HK-2 (cell line): ENCODE results near the gene DSC1.
"Not testable (repeated sequence)": the region's sequence is repeated elsewhere in the genome, so short reads cannot be mapped to it uniquely, and the experiment has no call there.

Source experiments
- DNase-seq: peaks from one replicate; pipeline ENCODE4 v3.0.0-alpha.2; 2018; ENCODE audit not compliant: unreplicated experiment

DSC1 gene, protein sequence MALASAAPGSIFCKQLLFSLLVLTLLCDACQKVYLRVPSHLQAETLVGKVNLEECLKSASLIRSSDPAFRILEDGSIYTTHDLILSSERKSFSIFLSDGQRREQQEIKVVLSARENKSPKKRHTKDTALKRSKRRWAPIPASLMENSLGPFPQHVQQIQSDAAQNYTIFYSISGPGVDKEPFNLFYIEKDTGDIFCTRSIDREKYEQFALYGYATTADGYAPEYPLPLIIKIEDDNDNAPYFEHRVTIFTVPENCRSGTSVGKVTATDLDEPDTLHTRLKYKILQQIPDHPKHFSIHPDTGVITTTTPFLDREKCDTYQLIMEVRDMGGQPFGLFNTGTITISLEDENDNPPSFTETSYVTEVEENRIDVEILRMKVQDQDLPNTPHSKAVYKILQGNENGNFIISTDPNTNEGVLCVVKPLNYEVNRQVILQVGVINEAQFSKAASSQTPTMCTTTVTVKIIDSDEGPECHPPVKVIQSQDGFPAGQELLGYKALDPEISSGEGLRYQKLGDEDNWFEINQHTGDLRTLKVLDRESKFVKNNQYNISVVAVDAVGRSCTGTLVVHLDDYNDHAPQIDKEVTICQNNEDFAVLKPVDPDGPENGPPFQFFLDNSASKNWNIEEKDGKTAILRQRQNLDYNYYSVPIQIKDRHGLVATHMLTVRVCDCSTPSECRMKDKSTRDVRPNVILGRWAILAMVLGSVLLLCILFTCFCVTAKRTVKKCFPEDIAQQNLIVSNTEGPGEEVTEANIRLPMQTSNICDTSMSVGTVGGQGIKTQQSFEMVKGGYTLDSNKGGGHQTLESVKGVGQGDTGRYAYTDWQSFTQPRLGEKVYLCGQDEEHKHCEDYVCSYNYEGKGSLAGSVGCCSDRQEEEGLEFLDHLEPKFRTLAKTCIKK

DNA sequence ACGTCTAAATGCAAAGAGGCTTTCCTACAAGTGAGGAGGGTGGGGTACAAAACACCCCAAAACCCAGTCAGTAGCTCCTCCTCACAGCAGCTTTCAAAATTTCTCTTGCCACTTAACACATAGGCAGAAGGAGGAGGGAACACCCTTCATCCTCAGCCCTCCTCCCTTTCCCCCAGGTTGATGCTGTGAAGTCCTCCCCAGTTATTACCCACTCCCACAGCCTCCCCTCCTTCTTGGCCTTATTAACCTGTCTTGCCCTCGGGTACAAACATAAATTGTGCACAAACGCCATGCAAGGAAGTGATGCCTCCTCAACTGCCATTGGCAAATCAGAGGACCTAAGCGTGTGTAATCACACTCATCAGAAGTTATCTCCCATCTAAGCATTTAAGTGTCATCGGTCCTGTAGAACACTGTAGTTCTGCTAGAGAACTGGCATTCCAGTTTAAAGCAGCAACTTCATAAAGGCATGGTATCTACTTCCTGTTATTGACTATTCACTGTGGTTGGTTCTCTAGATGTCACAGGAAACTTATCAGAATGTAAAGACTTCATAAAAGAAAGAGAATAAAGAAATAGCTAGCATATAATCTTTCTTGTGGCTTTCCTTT, at the start of gene DSC1:
Gene DSC1 (minus strand): TSS at position 32 of the 611 bp plus-strand sequence. CDS start 262 bp downstream, outside the sequence.
- DNase-seq = no peak

DNA sequence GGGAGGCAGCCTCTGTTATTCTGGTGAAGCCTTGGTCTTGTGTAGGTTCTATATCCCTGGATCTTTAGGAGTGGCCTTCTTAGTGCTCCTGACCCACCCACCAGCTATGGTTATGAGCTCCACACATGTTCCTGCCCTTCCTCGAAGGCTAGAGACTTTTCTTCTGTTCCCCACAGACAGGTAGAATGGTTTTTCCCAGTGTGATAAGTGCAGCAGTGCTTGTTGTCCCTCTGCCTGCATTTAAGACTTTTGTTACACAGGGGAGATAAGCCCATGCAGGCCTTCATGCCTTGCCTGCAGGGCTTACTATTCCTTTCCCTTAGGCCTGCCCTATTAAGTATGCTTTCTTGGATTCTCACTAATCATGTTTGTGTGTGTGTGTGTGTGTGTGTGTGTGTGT, 48.4 kb upstream of the DSC1 start:
- no peak for DNase-seq

DNA sequence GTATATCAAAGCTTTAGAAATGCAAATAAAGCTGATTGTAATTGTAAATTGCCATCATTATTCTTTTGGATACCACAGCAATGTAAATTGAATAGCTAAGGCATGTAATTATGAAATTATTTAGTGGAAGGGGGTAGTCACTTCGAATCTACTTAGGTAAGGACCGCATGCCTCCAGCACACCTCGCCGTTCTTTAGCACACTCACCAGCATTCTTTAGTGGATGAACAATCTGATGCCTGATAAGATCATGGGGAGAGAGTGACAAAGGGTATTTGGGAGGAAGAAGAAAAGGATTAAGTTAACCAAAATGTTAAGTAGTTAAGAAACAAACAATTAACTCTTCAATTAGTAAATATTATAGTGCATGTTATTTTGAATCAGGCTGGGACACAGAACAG, 46.4 kb upstream of the DSC1 start:
- DNase-seq = no peak

DNA sequence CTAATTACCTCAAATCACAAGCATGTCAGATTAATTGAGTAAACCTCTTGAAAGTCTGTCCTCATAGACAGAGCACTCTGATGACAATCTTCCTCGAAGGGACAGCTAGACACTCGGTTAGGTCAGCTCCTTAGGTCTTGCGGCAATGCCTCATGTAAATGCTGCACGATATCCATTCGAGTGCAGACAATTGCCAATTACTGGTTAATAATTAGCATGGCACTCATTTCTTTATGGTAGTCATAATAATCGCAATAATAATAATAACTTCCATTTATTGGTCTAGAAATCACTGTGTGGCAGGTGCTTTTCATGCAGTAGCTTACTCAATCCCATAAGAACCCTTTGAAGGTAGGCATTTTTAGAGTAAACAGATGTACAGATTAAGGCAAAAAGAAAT, 44.7 kb upstream of the DSC1 start:
- DNase-seq = no peak

DNA sequence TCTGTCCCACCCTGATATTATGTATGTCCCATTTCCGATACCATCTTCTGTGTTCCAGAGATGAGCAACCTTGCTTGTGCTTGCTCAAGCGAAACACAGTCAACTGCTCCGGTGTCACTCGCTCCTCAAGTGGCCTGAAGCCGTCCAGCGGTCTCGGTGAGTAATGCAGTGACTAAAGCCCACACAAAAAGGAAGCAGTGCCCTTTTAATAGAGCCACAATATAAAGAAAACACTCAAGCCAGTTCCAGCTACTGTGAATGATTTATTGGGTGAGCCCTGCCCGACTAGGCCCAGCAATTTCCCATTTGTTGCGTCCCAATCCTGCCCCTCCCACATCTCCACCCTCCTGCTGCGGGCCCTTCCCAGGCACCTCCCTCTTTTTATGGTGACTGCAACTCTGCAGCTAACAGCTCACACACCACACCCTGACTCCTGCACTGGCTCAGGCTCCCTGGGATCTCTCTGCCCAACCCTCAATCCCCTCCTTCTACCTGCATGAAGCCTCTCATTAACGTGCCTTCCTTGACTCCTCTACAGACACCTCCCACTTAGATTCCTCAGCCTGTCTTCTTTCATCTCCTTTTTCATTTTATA, 44.2 kb upstream of the DSC1 start:
- peak; percentile 79 for DNase-seq

DNA sequence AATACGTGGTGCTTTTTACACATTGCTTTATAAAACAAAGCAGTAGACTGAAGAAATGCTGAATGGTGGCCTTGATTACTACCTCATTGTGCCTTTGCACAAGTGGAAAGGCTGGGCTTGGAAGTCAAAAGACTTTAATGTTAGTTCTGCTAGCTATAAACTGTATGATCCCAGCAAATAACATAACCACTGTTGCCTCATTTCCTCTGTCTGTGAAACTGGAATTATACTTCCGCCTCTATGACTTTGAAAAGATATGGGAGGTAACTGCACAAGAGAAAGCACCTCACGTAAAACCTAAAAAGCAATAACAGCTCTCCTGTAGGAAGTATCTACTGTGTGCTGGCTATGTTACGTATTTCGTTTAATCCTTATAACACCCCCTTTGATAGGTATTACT, 43.4 kb upstream of the DSC1 start:
- no peak for DNase-seq

DNA sequence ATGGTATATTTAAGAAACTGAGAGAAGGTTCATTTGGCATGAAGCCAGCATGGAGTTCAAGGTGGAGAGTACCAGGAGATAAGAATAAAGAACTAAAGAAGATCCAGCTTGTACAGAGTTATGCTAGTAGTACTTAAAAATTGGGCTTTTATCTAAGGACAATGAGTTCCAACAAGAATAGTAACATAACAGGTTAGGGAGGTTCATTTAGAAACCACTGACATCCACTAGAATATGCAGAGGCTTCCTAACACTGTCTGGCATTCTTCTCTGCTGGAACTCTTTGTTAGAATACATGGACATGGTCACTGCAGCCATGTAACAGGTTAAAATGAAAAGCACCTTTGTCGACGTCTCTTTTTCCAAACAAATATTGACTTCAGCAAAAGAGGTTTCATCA, 42.6 kb upstream of the DSC1 start:
- DNase-seq = no peak

DNA sequence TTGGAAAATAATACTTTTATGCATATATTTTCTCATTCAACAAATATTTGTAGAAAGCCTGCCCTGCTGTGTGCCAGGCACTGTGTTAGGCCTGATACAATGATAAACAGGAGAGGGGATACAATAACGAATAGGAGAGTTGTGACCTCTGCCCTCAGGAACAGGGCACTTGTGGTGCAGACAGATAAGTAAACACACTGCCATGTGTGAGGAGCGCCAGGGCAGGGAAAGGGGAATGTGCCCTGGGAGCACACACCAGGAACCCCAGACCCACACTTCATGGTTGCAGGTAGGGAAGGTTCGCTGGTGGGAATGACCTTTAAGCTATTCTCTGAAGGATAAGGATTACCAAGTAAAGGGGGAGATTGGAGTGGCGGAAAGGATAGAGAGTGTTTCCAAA, 42.2 kb upstream of the DSC1 start:
- no peak for DNase-seq

DNA sequence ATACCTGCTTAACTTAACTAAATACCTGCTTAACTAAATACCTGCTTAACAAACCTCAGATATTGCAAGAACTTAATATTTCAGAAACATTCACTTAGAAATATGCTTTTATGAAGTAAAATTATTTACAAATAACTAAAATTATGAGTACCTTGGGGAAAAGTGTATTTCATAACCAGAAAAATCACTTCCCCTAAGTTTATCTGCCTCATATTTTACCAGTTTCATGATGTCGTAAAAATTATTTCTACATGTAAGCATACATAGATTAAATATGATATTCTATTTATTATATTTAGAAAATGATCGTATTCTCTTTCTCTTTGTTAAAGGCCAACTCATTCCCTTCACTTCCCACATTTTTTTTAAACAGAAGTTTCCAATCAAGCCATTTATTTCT, 41.5 kb upstream of the DSC1 start:
- no peak for DNase-seq

DNA sequence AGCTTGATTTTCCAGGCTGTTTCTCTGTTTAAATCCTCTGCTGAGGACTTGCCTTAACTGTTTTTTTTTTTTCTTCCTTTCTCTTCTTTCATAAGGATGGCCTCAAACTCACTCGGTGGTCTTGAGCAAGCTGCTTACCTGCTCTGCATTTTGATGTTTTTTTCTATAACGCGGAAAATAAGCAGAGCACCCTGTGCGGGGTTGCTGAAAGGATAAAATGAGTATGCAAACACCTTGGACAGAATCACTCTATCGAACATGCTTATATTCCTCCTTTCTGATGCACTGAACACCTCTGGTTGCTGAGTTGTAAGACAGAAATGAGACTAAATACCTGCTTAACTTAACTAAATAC, 41.1 kb upstream of the DSC1 start:
- no peak for DNase-seq

DNA sequence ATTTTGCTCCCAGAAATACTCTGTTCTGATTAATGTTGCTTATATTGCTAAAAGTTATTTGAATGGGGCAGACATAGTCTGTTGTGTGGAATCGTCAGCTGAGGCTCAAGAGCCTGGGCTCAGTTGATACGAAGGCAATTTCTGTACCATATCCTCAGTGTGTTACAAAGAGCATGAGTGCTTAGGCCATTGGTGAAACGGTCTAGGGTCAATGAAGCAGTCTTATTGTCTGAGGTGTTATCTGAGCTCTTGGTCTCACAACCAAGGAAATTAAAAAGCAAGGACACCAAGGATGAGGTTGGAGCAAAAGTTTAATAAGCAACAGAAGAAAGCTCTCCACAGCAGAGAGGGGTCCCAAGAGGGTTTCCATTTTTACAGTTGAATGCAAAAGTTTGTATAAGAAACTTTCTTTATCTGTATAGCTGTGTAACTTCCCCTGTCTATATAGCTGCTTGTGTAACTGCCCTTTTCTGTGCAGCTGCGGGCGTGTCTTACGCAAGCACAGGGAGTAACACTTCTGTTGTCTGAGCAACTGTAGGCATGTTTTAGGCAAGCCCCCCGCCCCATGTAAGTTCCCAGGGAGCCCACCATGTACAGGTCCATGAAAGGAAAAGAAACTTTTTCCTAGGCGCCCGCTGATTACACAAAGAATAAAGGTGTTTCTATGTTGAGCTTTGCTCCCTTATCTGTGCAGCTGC, 40.6 kb upstream of the DSC1 start:
- DNase-seq = no peak

DNA sequence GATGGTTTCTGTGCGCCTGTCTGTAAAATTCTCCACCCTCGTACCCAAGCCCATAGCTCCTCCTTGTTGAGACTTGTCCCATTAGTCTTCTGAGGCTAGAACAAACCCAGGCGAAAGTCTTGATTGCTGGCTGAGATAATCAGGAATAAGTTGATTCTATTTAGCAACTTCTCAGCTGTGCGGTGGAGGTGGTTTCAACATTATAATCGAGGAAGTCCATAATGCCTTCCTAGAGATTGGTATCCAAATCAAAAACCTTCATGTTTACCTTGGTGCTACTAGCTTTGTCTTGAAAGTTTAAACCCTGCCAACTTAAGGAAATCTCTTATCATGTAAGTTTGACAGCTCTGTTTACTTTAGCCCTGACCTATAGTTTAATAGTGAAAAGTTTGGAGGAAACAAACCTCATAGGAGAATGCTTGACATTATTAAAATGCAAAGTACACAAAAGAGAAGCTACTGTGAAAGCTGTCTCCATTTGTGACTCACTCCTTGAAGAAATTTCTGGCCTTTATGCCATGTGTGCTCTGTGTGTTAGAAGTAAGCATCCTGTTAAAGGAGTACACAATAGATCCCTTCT, 36.6 kb upstream of the DSC1 start:
- no peak for DNase-seq

DNA sequence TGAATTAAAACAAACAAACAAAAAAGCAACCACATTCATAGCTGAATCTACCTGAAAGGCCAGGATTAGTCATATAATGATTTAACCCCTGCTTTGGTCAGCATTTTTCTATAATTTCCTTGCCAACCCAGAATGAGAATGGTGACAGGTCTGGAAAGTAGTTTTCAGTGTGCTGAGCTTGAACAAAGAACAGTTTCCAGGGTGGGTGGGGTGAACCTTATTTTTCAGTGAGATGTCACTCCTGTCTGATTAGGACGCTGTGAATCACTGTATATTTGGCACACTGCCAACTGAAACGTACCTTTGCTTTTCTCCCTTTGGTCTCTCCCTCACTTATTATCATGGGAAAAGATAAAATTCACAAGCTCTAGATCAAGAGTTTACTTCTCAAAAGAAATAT, 35.0 kb upstream of the DSC1 start:
- DNase-seq = no peak

DNA sequence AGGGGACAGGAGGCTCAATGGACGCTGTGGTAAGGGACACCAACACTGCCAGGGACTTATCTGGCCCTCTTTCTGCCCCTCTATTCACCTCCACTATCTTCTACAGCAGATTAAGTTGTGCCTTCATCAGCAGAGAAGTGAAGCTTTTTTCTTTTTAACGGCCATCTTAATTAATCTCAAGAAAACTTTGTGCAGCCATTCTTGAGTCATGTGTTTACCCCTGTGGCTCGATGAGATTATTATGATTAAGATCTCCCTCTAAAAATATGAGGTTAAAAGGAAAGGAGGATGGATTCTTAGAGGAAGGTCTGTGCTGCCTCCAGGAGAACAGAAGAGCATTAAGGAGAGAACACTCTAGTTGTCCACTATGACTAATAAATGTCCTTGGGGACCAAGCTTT, 32.4 kb upstream of the DSC1 start:
- DNase-seq = no peak

DNA sequence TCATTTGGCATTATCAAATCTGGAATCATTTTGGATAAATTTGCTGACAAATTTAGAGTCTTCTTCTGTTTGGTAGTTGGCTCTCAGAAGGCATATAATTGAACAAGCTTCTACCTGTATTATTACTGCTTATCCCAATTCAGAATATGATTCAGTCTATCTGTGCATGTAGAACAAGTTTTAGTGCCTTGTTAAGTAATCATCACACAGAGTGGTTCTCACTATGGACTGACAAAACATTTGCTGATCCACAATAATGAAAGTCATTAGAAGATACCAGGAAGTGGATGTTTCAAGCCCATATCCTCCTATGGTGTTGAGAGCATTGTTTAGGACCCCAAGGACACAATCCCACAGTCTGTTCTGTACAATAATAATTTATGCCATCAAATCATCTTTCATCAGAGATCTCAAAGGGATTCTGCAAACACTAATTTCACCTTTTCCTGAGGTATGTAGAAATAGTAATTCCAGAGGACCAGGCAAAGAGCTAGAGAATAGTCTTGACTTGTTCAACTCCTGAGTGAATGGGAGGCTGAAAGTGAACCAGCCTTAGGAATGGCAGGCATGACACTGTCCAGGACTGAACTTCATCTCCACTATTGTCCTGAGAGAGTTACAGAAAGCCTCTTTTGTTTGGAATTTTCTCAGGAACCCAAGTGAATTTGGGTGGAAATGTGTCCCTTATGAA, 29.6 kb upstream of the DSC1 start:
- no peak for DNase-seq

DNA sequence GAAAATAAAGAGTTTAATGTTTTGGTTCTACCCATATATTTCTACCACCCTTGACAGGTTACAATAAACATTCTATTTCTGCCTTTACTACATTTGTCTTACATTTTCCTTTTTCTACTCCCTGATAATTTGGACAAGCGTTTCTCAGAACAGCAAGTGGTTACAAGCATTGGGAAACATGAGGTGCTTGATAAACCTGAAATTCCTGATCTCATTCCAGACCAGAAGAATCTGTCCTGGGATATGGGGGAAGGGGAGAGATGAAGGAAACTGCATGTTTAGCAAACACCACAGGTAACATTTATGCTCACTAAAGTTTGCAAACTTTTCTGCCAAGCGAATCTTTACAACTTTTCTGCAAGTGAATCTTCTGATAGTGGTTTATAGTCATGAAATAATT, 28.3 kb upstream of the DSC1 start:
- DNase-seq = no peak

DNA sequence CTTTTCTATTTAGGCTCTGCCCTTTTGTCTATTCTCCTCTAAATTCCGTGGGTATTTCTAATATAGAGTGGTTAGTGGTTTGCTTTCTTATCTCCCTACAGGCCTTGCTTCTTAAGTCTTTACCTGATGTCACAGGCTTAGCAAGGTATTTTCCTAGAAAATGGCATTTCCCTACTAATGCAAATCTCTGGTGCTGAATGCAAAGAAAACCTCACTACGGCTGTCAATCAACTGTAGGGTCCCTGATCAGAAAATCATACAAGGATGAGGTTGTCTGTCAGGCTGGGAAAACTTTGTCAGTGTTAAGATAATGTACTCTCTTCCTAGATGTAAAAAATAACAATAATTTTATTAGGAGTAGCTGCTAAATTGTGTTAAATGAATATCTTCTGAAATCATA, 27.1 kb upstream of the DSC1 start:
- no peak for DNase-seq

DNA sequence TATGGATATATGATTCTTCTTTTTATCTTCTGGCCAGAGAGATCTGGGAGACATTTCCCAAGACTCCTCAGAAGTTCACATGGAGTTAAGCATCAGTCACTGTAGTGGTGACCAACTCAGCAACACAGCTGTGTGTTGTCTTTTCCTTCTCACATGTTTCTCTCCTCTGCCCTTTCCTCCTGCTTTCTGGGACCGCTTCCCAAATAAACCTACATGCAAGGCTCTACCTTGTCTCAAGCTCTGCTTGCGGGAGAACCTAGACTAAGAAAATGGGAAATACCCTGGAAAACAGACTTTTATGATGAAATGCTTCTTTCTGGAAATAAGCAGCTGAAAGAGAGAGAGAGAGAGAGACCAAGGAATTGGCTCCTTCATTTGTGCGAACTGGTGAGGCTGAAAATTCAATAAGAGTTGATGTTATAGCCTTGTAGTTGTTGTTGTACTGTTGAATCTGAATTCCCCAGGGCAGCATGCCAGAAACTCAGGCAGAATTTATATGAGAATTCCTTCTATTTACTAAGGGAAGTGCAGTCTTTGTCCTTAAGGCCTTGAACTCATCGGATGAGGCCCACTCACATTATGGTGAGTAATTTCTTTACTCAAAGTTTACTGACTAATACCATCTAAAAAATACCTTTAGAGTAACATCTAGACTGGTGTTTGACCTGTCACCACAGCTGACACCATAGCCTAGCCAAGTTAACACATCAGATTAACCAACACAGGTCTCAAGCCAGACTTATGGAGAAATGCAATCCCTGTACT, 22.7 kb upstream of the DSC1 start:
- DNase-seq = no peak

DNA sequence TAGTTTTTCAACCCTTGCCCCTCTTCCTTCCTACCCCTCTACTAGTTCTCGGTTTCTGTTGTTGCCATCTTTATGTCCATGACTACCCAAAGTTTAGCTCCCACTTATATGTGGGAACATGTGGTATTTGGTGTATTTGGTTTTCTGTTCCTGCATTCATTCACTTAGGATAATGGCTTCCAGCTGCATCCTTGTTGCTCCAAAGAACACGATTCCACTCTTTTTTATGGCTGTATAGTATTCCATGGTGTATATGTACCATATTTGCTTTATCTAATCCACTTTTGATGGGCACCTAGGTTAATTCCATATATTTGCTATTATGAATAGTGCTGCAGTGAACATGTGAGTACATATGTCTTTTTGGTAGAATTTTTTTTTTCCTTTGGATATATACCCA, 20.6 kb upstream of the DSC1 start:
- no peak for DNase-seq

DNA sequence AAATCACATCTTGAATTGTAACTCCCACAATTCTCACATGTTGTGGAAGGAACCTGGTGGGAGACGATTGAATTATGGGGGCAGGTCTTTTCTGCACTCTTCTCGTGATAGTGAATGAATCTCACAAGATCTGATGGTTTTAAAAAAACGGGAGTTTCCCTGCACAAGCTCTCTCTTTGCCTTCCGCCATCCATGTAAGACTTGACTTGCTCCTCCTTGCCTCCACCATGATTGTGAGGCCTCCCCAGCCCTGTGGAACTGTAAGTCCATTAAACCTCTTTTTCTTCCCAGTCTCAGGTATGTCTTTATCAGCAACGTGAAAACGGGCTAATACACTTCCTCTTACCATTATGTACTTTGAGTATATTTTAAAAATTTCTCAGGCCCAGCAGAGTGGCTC, 14.7 kb upstream of the DSC1 start:
- DNase-seq = not testable (repeated sequence)
